ENCODE results near the gene LRRTM1.

Gene LRRTM1

DNA sequence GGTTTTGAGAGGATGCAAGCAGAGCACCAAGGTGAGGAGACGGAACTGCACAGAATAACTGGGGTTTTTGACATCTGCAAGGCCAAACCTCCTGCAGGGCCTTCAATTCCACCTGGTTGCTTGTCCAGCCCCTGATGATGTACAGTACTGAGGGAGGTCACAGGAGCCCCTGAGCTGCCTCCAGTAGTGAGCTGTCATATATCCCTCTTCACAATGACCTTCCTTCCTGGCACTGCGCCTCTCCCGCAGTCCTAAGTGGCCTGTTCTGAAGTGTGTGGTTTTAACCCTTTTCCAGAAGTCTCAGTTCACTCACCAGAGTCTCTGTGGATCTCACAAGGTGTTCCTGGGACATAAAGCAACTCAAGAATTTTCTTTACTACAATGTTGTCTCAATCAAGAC, 45.3 kb downstream of the LRRTM1 start:
- Histone ChIP-seq H3K9ac (no peak overlapping the region), H3K36me3 (no peaks in the 10 kb centered on the region), H3K4me2 (no peak overlapping the region), H3K9me3 (replicated peaks in 1 of 11) (peaks cover 0 to 10% (median 0%) of the 10 kb centered on the region in 11 experiments; a peak in 4 of 22 replicates), H3K27me3 (no peaks in the 10 kb centered on the region), H3K4me1 (peaks cover 0 to 22% (median 18%) of the 10 kb centered on the region in 10 experiments; a peak in 14 of 20 replicates), H4K20me1 (no peaks in the 10 kb centered on the region), H3K4me3 (no peak overlapping the region), H3K27ac (no peak overlapping the region)
- TF ChIP-seq Cebpa-rat (IDR thresholded peaks at IDR 0.05), result no peak

DNA sequence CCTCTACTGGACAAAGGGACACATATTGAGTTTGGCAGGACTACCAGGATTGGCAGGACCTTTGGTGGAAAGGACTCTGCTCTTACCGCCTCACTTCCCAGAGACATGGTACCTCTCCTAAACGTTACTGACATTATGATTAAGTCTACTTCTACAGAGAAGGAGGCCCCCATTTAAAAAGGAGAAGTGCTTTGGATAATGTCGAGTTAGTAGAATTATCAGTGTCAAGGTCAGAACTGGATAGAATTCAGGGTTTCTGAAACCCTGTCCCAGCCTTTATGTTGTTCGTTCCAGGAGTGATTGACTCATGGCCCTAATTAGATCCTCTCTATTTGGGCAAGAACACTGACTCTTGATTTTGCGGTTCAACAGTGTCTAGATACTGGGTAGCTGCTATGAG, 45.8 kb downstream of the LRRTM1 start:
- Histone ChIP-seq H3K9ac (no peak overlapping the region), H4K20me1 (no peaks in the 10 kb centered on the region), H3K4me2 (no peak overlapping the region), H3K36me3 (no peaks in the 10 kb centered on the region), H3K27me3 (no peaks in the 10 kb centered on the region), H3K4me3 (no peak overlapping the region), H3K27ac (no peak overlapping the region), H3K4me1 (peaks cover 0 to 22% (median 18%) of the 10 kb centered on the region in 10 experiments; a peak in 14 of 20 replicates), H3K9me3 (replicated peaks in 1 of 11) (peaks cover 0 to 10% (median 0%) of the 10 kb centered on the region in 11 experiments; a peak in 4 of 22 replicates)
- no peak for TF ChIP-seq Cebpa-rat (IDR thresholded peaks at IDR 0.05)

DNA sequence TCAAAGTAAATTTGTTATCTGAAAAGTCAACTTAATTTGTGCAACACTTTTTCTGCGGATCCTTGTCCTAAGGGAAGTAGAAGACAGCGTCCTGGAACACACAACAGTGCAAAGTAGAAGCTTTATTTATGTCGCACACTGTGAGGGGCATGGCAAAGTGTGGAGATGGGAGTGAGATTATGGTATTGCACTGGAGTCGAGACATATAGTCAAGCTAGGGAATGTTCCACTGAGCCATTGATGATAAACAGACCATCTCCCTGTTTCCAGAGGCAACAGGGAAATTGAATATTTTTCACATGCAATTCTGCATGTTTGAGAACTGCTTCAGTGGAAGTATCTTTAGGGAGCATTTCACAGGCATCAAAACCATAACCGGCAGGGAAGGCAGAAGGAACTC, 46.2 kb downstream of the LRRTM1 start:
- H3K9ac ChIP-seq, result no peak overlapping the region
- peaks cover 0 to 22% (median 18%) of the 10 kb centered on the region in 10 experiments; a peak in 14 of 20 replicates for H3K4me1 ChIP-seq
- no peak for TF ChIP-seq Cebpa-rat (IDR thresholded peaks at IDR 0.05)
- no peak overlapping the region for H3K4me3 ChIP-seq
- no peaks in the 10 kb centered on the region for H4K20me1 ChIP-seq
- H3K9me3 ChIP-seq (replicated peaks in 1 of 11), result peaks cover 0 to 10% (median 0%) of the 10 kb centered on the region in 11 experiments; a peak in 7 of 22 replicates
- no peaks in the 10 kb centered on the region for H3K36me3 ChIP-seq
- H3K27me3 ChIP-seq, result no peaks in the 10 kb centered on the region
- no peak overlapping the region for H3K4me2 ChIP-seq
- H3K27ac ChIP-seq, result no peak overlapping the region

DNA sequence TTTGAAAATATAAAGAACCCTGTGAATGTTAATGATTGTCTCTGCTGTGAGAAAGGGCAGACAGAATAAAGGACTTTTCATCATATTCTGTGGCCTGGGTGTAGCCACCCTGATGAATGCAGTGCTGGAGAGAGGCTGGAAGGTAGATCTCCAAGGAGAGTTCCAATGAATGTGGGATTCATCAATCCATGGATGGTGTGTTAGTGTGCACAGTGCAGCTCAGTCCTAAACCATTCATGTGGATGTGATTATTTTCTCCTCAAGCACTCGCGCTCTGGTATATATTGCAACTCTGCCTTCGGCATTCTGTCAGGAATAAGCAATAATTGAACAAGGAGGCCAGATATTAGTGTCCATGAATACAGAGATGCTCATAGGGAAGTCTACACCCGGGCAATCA, 47.1 kb downstream of the LRRTM1 start:
- peaks cover 0 to 10% (median 6%) of the 10 kb centered on the region in 11 experiments; a peak in 8 of 22 replicates for H3K9me3 ChIP-seq (replicated peaks in 1 of 11)
- peaks cover 0 to 22% (median 18%) of the 10 kb centered on the region in 10 experiments; a peak in 14 of 20 replicates for H3K4me1 ChIP-seq
- no peak overlapping the region for H3K27ac ChIP-seq
- no peak overlapping the region for H3K4me2 ChIP-seq
- no peaks in the 10 kb centered on the region for H4K20me1 ChIP-seq
- no peaks in the 10 kb centered on the region for H3K27me3 ChIP-seq
- no peak for TF ChIP-seq Cebpa-rat (IDR thresholded peaks at IDR 0.05)
- H3K9ac ChIP-seq, result no peak overlapping the region
- H3K4me3 ChIP-seq, result no peak overlapping the region
- no peaks in the 10 kb centered on the region for H3K36me3 ChIP-seq

DNA sequence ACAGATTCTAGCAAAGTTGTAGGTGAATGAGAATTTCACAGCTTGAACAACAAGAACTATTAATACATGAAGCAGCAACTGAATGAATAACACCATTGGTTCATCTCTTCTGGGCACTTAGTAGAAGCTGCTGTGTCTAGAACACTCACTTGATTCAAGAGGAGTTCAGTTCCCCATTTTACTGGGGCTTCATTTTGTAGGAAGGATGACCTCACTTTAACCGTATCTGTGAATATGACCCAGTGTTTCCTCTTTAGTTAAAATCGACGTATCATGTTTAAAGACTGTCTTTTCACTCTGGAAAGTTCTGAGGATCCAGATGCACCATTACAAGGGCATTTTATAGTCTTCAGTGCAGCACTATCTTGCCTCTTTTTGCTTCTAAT, 47.8 kb downstream of the LRRTM1 start:
- H3K4me2 ChIP-seq, result peak overlapping the region in 8 of 11 experiments; percentile 2 to 52 (median 35); a peak in 6 of 22 replicates
- no peaks in the 10 kb centered on the region for H3K27me3 ChIP-seq
- H3K9me3 ChIP-seq (replicated peaks in 1 of 11), result peaks cover 0 to 13% (median 7%) of the 10 kb centered on the region in 11 experiments; a peak in 8 of 22 replicates
- no peak for TF ChIP-seq Cebpa-rat (IDR thresholded peaks at IDR 0.05)
- no peaks in the 10 kb centered on the region for H3K36me3 ChIP-seq
- H3K27ac ChIP-seq, result no peak overlapping the region
- no peaks in the 10 kb centered on the region for H4K20me1 ChIP-seq
- no peak overlapping the region for H3K4me3 ChIP-seq
- H3K4me1 ChIP-seq, result peaks cover 0 to 22% (median 18%) of the 10 kb centered on the region in 10 experiments; a peak in 14 of 20 replicates
- no peak overlapping the region for H3K9ac ChIP-seq

DNA sequence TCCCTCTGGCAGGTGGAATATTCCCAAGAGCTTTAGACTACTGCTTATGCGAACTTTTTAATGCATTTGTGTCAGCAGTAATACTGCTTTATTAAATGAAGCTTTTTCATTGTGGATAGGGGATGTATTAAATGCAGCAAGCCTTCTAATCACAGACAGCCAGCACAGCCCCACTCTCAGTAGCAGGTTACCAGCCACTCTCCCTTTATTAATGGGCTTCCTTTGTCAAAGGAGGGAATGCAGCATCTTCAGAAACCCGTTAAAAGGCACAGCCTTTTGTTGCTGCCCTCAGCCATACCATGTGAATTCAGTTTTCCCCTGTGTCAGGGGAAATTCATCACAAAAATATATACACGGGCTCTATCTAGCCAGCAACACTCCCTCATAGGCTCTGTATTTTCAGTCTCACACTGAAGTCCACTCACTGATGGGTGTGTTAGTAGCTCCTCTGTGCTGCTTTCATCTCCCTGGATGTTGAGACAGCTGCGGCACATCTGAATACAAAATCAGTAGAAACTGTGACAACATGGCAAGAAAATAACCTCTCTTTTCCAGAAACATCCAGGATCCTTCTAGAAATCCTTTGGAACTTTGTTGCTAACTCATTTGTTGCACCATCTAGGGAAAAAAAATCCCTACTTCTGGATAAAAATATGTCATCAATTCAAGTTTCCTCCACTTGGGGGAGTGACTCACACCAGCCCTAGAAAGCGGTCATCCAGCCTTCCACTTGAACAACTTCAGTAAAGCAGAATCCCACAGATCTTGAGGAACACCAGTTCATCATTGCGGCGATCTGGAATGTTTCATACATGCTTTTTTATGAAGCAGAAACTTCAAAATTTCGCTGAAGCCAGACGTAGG, 48.4 kb downstream of the LRRTM1 start:
- H3K27me3 ChIP-seq, result no peaks in the 10 kb centered on the region
- H4K20me1 ChIP-seq, result no peaks in the 10 kb centered on the region
- H3K27ac ChIP-seq, result no peak overlapping the region
- H3K36me3 ChIP-seq, result no peaks in the 10 kb centered on the region
- peaks cover 0 to 22% (median 18%) of the 10 kb centered on the region in 10 experiments; a peak in 14 of 20 replicates for H3K4me1 ChIP-seq
- H3K4me2 ChIP-seq, result peak overlapping the region in 10 of 11 experiments; percentile 2 to 55 (median 35); a peak in 13 of 22 replicates
- H3K9me3 ChIP-seq (replicated peaks in 1 of 11), result peaks cover 0 to 19% (median 7%) of the 10 kb centered on the region in 11 experiments; a peak in 10 of 22 replicates
- no peak overlapping the region for H3K9ac ChIP-seq
- no peak overlapping the region for H3K4me3 ChIP-seq
- no peak for TF ChIP-seq Cebpa-rat (IDR thresholded peaks at IDR 0.05)

DNA sequence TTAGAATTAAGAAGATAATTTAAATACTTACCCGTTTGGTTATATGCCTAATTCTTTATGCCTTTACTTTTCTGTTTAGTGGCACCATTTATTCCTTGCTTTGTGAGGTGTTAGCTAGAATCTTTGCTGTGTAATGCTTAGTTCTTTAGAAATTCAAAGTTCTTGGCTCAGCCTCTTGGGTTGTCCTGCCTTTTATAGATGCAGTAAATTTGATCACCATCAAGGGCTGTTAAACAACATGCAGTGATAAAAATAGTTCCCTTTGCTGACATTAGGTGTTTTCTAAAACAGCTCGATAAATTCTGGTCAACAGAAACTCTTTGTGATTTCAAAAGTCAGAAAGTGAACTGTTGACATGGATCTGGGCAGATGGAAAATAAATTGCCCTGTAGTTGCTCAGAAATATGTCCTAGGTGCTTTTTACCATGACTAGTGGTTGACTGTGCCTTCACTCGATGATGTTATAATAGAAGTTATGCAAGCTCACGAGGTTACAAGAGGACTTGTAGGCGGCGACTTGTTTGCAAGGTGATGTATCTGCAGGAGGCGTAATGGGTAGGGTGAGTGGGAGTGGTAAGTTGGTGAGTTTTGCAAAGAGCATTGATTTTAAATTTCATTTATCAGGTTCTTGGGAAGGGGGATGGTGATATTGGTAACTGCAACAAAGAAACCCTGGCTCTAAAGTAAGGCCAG, 52.1 kb downstream of the LRRTM1 start:
- H4K20me1 ChIP-seq, result no peaks in the 10 kb centered on the region
- peaks cover 0 to 28% (median 7%) of the 10 kb centered on the region in 11 experiments; a peak in 10 of 22 replicates for H3K9me3 ChIP-seq (replicated peaks in 1 of 11)
- no peaks in the 10 kb centered on the region for H3K27me3 ChIP-seq
- H3K9ac ChIP-seq, result no peak overlapping the region
- no peak overlapping the region for H3K27ac ChIP-seq
- no peak overlapping the region for H3K4me3 ChIP-seq
- H3K4me2 ChIP-seq, result no peak overlapping the region
- H3K4me1 ChIP-seq, result peaks cover 1 to 39% (median 27%) of the 10 kb centered on the region in 10 experiments; a peak in 17 of 20 replicates
- no peaks in the 10 kb centered on the region for H3K36me3 ChIP-seq
- no peak for TF ChIP-seq Cebpa-rat (IDR thresholded peaks at IDR 0.05)

Data from BLaER1 treated with 17β-estradiol and CSF1 and Interleukin-3, amounts not matched to agents 10 nM and 100 nM (cell line).